Osteocyte (in vitro differentiated cells): ENCODE measurements around the gene SERPINI2. TPM values are rescaled to one million over a fixed set of nuclear protein-coding genes. Genes with fewer than 3 reads are reported as not detected.

Experiments used
- DNase-seq: peaks from one replicate; pipeline ENCODE4 v3.0.0; 2021; ENCODE audit warnings: mixed read lengths; ENCODE audit not compliant: unreplicated experiment; ENCODE audit errors: extremely low spot score
- H3K27ac Mint-ChIP-seq: one replicate; pipeline ENCODE4 v1.8.0; 2021; ENCODE audit warnings: mild to moderate bottlenecking, mixed read lengths; ENCODE audit not compliant: unreplicated experiment
- H3K27me3 Mint-ChIP-seq: one replicate; pipeline ENCODE4 v1.8.0; 2021; ENCODE audit warnings: mixed read lengths; ENCODE audit not compliant: unreplicated experiment
- H3K36me3 Mint-ChIP-seq: one replicate; pipeline ENCODE4 v1.8.0; 2021; ENCODE audit warnings: mixed read lengths; ENCODE audit not compliant: unreplicated experiment
- H3K4me1 Mint-ChIP-seq: one replicate; pipeline ENCODE4 v1.8.0; 2021; ENCODE audit warnings: mixed read lengths; ENCODE audit not compliant: unreplicated experiment
- H3K4me3 Mint-ChIP-seq: one replicate; pipeline ENCODE4 v1.8.0; 2021; ENCODE audit warnings: mild to moderate bottlenecking, moderate library complexity, mixed read lengths; ENCODE audit not compliant: unreplicated experiment
- H3K9me3 Mint-ChIP-seq: one replicate; pipeline ENCODE4 v1.8.0; 2021; ENCODE audit warnings: mixed read lengths; ENCODE audit not compliant: unreplicated experiment
- total RNA-seq: library from RNA; stranded (reverse); gene quantifications from 2 replicates; pipeline ENCODE4 v1.2.1, GENCODE V29; 2021
- TF ChIP-seq, protein P1 (sequence below): fragments of 200-600 bp; sonication (generic); IDR thresholded peaks from 2 replicates; pipeline ENCODE4 v1.5.0; 2021; ENCODE audit warnings: antibody characterized with exemption, mild to moderate bottlenecking, moderate library complexity

Gene SERPINI2
- total RNA-seq, 1 donor from 2014 or later: not detected

DNA sequence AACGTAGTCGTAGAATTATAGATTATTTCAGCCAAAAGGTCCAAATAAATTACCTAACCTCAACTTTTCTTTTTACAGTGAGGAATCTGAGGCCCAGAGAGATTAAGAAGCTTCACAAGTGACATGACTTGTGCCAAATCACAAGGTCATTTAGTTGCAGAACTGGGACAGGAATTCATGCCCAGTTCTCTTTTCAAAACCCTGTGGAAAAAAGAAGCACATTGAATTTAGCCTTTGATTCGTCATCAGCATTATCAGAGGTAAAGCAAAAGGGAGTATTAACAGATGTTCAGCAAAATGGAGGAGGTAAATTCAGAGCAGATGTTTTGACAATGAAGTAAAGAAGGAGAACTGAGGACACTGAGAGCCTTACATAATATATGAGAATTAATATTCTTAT is 4.5 kb downstream of the SERPINI2 start:
- no peaks in the 10 kb centered on the region for H3K4me1 Mint-ChIP-seq
- TF ChIP-seq, protein P1, sequence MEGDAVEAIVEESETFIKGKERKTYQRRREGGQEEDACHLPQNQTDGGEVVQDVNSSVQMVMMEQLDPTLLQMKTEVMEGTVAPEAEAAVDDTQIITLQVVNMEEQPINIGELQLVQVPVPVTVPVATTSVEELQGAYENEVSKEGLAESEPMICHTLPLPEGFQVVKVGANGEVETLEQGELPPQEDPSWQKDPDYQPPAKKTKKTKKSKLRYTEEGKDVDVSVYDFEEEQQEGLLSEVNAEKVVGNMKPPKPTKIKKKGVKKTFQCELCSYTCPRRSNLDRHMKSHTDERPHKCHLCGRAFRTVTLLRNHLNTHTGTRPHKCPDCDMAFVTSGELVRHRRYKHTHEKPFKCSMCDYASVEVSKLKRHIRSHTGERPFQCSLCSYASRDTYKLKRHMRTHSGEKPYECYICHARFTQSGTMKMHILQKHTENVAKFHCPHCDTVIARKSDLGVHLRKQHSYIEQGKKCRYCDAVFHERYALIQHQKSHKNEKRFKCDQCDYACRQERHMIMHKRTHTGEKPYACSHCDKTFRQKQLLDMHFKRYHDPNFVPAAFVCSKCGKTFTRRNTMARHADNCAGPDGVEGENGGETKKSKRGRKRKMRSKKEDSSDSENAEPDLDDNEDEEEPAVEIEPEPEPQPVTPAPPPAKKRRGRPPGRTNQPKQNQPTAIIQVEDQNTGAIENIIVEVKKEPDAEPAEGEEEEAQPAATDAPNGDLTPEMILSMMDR: no peak
- peaks cover 3% of the 10 kb centered on the region for H3K27me3 Mint-ChIP-seq
- no peak for DNase-seq
- no peak overlapping the region for H3K27ac Mint-ChIP-seq
- no peaks in the 10 kb centered on the region for H3K9me3 Mint-ChIP-seq
- no peak overlapping the region for H3K4me3 Mint-ChIP-seq
- no peaks in the 10 kb centered on the region for H3K36me3 Mint-ChIP-seq

DNA sequence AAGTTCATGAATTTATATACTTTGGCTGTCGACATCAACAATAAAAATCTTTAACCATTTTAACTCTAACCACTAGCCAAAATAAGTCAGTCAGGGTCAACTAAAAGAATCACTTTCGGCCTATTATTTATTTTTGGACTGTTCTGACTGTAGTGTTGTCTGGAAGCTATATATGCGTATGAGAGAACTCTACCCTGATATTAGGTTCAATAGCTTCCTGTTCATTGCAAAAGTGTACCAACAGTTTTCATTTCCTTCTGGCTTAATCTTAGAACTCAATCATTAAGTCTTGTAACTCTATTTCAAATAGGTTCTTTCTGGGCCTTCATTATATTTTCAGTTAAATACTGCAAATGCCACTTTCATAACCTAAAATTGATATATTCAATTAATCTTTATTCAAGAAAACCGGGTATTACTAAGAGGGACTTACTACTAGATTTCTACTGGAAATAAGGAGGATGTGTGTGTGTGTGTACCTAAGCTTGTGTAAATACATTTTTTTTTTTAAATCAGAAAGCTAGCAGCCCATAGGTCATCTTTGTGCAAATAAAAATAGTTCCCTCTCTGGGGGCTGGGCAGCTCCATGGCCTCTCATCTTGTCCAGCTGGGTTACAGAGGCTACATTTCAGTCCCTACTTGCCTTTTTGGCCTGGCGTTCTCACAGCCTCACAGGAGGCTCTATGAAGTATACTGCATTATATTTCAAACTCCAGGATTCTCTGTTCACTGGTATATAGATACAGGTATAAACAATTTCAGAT is 5.8 kb downstream of the SERPINI2 start:
- no peak for DNase-seq
- Mint-ChIP-seq H3K4me1 (no peaks in the 10 kb centered on the region), H3K27me3 (peaks cover 3% of the 10 kb centered on the region), H3K4me3 (no peak overlapping the region), H3K36me3 (no peaks in the 10 kb centered on the region), H3K9me3 (no peaks in the 10 kb centered on the region), H3K27ac (no peak overlapping the region)
- TF ChIP-seq, protein P1: no peak

DNA sequence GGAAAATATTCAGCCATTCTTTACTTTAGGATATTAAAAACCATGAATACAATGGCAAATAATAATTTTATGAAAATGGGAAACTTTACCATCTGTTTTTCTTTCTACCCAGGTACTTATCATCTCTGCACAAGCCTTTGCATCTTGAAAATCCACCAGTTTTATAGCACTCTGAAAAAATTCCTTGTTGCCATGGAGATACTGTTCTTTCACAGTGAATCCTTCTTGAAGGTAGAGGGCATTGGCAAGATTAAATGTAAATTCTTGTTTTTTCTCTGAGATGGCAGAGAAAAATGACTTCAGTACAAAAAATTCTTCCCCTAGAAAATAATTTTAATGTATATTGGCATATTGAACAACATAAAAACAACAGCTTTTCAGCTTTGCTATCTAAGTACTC is 6.9 kb downstream of the SERPINI2 start:
- no peaks in the 10 kb centered on the region for H3K4me1 Mint-ChIP-seq
- H3K36me3 Mint-ChIP-seq: no peaks in the 10 kb centered on the region
- H3K9me3 Mint-ChIP-seq: no peaks in the 10 kb centered on the region
- no peak overlapping the region for H3K4me3 Mint-ChIP-seq
- H3K27ac Mint-ChIP-seq: no peak overlapping the region
- DNase-seq: no peak
- H3K27me3 Mint-ChIP-seq: peaks cover 3% of the 10 kb centered on the region
- TF ChIP-seq, protein P1: no peak

- Mint-ChIP-seq H3K36me3 (no peaks in the 10 kb centered on the region), H3K27me3 (no peaks in the 10 kb centered on the region), H3K27ac (no peak overlapping the region), H3K4me3 (no peak overlapping the region), H3K9me3 (no peaks in the 10 kb centered on the region), H3K4me1 (no peaks in the 10 kb centered on the region)
- TF ChIP-seq, protein P1: no peak
- no peak for DNase-seq
These were observed 17.6 kb downstream of the SERPINI2 start for GRCh38 chr3:167456157-167456799.

DNA sequence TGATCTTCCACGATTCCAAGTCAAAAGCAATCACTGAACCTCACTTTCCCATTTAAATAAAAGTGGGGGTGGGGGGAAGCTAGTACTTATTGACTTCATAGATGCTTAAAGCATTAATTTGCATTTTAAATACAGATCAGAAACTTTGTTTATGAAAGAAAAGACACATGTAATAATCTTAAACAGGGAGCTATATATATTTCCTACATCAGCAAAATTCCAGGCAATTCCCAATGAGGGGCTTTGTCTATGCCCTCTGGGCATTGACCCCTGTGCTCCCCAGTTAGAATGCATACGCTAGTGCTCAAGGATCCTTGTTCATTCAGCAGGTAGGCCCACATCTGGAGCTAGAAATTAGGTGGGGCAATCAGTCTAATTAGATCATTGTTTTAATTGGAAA is 20.0 kb downstream of the SERPINI2 start:
- H3K4me3 Mint-ChIP-seq: no peak overlapping the region
- H3K36me3 Mint-ChIP-seq: no peaks in the 10 kb centered on the region
- no peak for DNase-seq
- H3K9me3 Mint-ChIP-seq: no peaks in the 10 kb centered on the region
- no peaks in the 10 kb centered on the region for H3K27me3 Mint-ChIP-seq
- H3K4me1 Mint-ChIP-seq: no peaks in the 10 kb centered on the region
- TF ChIP-seq, protein P1: no peak
- H3K27ac Mint-ChIP-seq: no peak overlapping the region
